ENCODE results near the gene PARP14.

GRCh38 chr3:122748347-122748746 lies 67.7 kb downstream of the PARP14 start:
- TF ChIP-seq RB1 (IDR thresholded peaks at IDR 0.05; ENCODE audit: borderline replicate concordance) (no peak), ATF3 (IDR thresholded peaks at IDR 0.05; ENCODE audit: borderline replicate concordance, extremely low read depth, low read depth, low read length) (no peak)

Measured in GM12878 (cell line).